GM10847 (cell line): Measurements from ENCODE around the gene ARMC2.

ENCODE experiments used
- POLR2A ChIP-seq: IDR thresholded peaks from 2 replicates; pipeline ENCODE4 v1.6.1; 2011; ENCODE audit not compliant: insufficient read length; ENCODE audit errors: extremely low read depth

Gene ARMC2

GRCh38 chr6:108848116-108848868 lies at the start of gene ARMC2:
ARMC2 (plus strand) TSS chr6:108848422; CDS start chr6:108854268, 5,846 bp downstream.
- TF ChIP-seq POLR2A = no peak

GRCh38 chr6:108798670-108799353 lies 49.4 kb upstream of the ARMC2 start:
- TF ChIP-seq POLR2A = no peak

- no peak for TF ChIP-seq POLR2A
These were observed 48.9 kb upstream of the ARMC2 start for GRCh38 chr6:108799354-108799717.

GRCh38 chr6:108799791-108800190 lies 48.4 kb upstream of the ARMC2 start:
- TF ChIP-seq POLR2A = no peak

GRCh38 chr6:108800427-108800864 lies 47.8 kb upstream of the ARMC2 start:
- no peak for TF ChIP-seq POLR2A

GRCh38 chr6:108801366-108801765 lies 46.9 kb upstream of the ARMC2 start:
- TF ChIP-seq POLR2A = no peak

- TF ChIP-seq POLR2A = no peak
These were observed 44.2 kb upstream of the ARMC2 start for GRCh38 chr6:108803982-108804490.

- no peak for TF ChIP-seq POLR2A
These were observed 43.3 kb upstream of the ARMC2 start for GRCh38 chr6:108804956-108805355.

- no peak for TF ChIP-seq POLR2A
These were observed 42.5 kb upstream of the ARMC2 start for GRCh38 chr6:108805611-108806167.

- no peak for TF ChIP-seq POLR2A
These were observed 42.1 kb upstream of the ARMC2 start for GRCh38 chr6:108806171-108806570.

- TF ChIP-seq POLR2A = no peak
These were observed 41.6 kb upstream of the ARMC2 start for GRCh38 chr6:108806665-108807064.

GRCh38 chr6:108807928-108808327 lies 40.3 kb upstream of the ARMC2 start:
- no peak for TF ChIP-seq POLR2A

- TF ChIP-seq POLR2A = no peak
These were observed 39.0 kb upstream of the ARMC2 start for GRCh38 chr6:108809211-108809610.

GRCh38 chr6:108810057-108810643 lies 38.1 kb upstream of the ARMC2 start:
- TF ChIP-seq POLR2A = no peak

GRCh38 chr6:108811490-108811889 lies 36.7 kb upstream of the ARMC2 start:
- no peak for TF ChIP-seq POLR2A

- TF ChIP-seq POLR2A = no peak
These were observed 28.2 kb upstream of the ARMC2 start for GRCh38 chr6:108820006-108820405.
